ENCODE results near the gene SPATA21. TPM values are rescaled to one million over a fixed set of nuclear protein-coding genes. Genes with fewer than 3 reads are reported as not detected.

The SPATA21 gene
- total RNA-seq, 1 donor from 2014 or later, result not detected

DNA sequence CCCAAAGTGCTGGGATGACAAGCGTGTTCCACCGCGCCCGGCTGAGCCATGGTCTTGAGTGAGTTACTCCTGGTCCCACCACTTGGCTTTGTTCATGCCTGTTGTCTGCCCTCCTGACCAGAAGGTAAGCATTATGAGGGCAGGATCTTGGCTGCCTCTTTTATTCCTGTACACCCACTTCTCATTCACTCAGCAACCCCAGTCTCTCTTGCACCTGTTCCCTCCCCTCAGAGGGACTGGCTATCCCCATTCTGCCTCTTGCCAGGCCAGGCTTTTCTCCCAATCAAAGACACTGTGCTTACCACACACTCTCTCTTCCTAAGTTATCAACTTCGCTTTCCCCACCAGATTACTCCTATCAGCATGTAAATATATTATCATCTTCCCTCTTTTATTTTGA lies 26.4 kb downstream of the SPATA21 start:
- Histone ChIP-seq H3K27ac (replicated peaks) (no peak overlapping the region), H3K4me1 (no peaks in the 10 kb centered on the region), H3K27me3 (ENCODE audit: low read depth) (no peaks in the 10 kb centered on the region), H3K36me3 (no peaks in the 10 kb centered on the region), H3K4me3 (no peak overlapping the region), H3K9me3 (replicated peaks) (no peaks in the 10 kb centered on the region)
- TF ChIP-seq, protein P1, sequence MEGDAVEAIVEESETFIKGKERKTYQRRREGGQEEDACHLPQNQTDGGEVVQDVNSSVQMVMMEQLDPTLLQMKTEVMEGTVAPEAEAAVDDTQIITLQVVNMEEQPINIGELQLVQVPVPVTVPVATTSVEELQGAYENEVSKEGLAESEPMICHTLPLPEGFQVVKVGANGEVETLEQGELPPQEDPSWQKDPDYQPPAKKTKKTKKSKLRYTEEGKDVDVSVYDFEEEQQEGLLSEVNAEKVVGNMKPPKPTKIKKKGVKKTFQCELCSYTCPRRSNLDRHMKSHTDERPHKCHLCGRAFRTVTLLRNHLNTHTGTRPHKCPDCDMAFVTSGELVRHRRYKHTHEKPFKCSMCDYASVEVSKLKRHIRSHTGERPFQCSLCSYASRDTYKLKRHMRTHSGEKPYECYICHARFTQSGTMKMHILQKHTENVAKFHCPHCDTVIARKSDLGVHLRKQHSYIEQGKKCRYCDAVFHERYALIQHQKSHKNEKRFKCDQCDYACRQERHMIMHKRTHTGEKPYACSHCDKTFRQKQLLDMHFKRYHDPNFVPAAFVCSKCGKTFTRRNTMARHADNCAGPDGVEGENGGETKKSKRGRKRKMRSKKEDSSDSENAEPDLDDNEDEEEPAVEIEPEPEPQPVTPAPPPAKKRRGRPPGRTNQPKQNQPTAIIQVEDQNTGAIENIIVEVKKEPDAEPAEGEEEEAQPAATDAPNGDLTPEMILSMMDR (IDR thresholded peaks at IDR 0.05; ENCODE audit: borderline replicate concordance), result no peak
- no peak for DNase-seq
- intact Hi-C loops (cut with micrococcal nuclease), result no loop called here

- H3K36me3 ChIP-seq, result no peaks in the 10 kb centered on the region
- DNase-seq, result no peak
- TF ChIP-seq, protein P1 (IDR thresholded peaks at IDR 0.05; ENCODE audit: borderline replicate concordance), result no peak
- H3K9me3 ChIP-seq (replicated peaks), result no peaks in the 10 kb centered on the region
- H3K4me1 ChIP-seq, result no peaks in the 10 kb centered on the region
- intact Hi-C loops (cut with micrococcal nuclease), result no loop called here
- H3K4me3 ChIP-seq, result no peak overlapping the region
- H3K27me3 ChIP-seq (ENCODE audit: low read depth), result no peaks in the 10 kb centered on the region
- no peak overlapping the region for H3K27ac ChIP-seq (replicated peaks)
Measured at GRCh38 chr1:16409536-16410152, 27.6 kb downstream of the SPATA21 start.

- Histone ChIP-seq H3K4me3 (no peak overlapping the region), H3K4me1 (no peaks in the 10 kb centered on the region), H3K36me3 (no peaks in the 10 kb centered on the region), H3K27ac (replicated peaks) (no peak overlapping the region), H3K9me3 (replicated peaks) (no peaks in the 10 kb centered on the region), H3K27me3 (ENCODE audit: low read depth) (no peaks in the 10 kb centered on the region)
- TF ChIP-seq, protein P1 (IDR thresholded peaks at IDR 0.05; ENCODE audit: borderline replicate concordance), result no peak
- intact Hi-C loops (cut with micrococcal nuclease), result no loop called here
- no peak for DNase-seq
Measured at GRCh38 chr1:16406868-16407267, 30.4 kb downstream of the SPATA21 start.

- intact Hi-C loops (cut with micrococcal nuclease), result no loop called here
- no peak for DNase-seq
- Histone ChIP-seq H3K27me3 (ENCODE audit: low read depth) (no peaks in the 10 kb centered on the region), H3K27ac (replicated peaks) (no peak overlapping the region), H3K9me3 (replicated peaks) (no peaks in the 10 kb centered on the region), H3K4me3 (no peak overlapping the region), H3K4me1 (no peaks in the 10 kb centered on the region), H3K36me3 (no peaks in the 10 kb centered on the region)
- TF ChIP-seq, protein P1 (IDR thresholded peaks at IDR 0.05; ENCODE audit: borderline replicate concordance), result no peak
Measured at GRCh38 chr1:16405441-16405840, 31.8 kb downstream of the SPATA21 start.

GRCh38 chr1:16402742-16403141 lies 34.5 kb downstream of the SPATA21 start:
- Histone ChIP-seq H3K36me3 (peaks cover 7% of the 10 kb centered on the region), H3K27me3 (ENCODE audit: low read depth) (no peaks in the 10 kb centered on the region), H3K4me1 (no peaks in the 10 kb centered on the region), H3K27ac (replicated peaks) (no peak overlapping the region), H3K9me3 (replicated peaks) (no peaks in the 10 kb centered on the region), H3K4me3 (no peak overlapping the region)
- DNase-seq, result no peak
- intact Hi-C loops (cut with micrococcal nuclease), result no loop called here
- TF ChIP-seq, protein P1 (IDR thresholded peaks at IDR 0.05; ENCODE audit: borderline replicate concordance), result no peak

Data from left ventricle myocardium inferior (tissue), 1 donor.